Activated naive CD8-positive, alpha-beta T cell treated with anti-CD3 and anti-CD28 coated beads, Interleukin-2, amount 10 ng/mL, durations not matched to agents 7 days and 5 days (primary cell): ENCODE results near the gene KRTAP13-2. TPM values are rescaled to one million over a fixed set of nuclear protein-coding genes. Genes with fewer than 3 reads are reported as not detected.

Experiments used
- ATAC-seq: fragments of 150-1000 bp; cut with Tn5 transposase; one replicate; pipeline ENCODE4 v1.10.0; 2021; ENCODE audit warnings: low read depth, moderate library complexity
- POLR2A ChIA-PET: fragments of 350-600 bp; sonication (Branson Sonifier 250); formaldehyde crosslinking; loops from one replicate; lab custom pipeline; 2021; ENCODE audit warnings: antibody characterized with exemption; lab: Charles Lee
- DNase-seq: peaks from one replicate; pipeline ENCODE4 v3.0.0; 2021
- H3K27ac Mint-ChIP-seq: one replicate; pipeline ENCODE4 v1.8.0; 2022; ENCODE audit warnings: mild to moderate bottlenecking, mixed read lengths
- H3K27me3 Mint-ChIP-seq: one replicate; pipeline ENCODE4 v1.8.0; 2022; ENCODE audit warnings: mild to moderate bottlenecking, moderate library complexity, mixed read lengths
- H3K36me3 Mint-ChIP-seq: one replicate; pipeline ENCODE4 v1.8.0; 2021; ENCODE audit warnings: mild to moderate bottlenecking, mixed read lengths
- H3K4me1 Mint-ChIP-seq: one replicate; pipeline ENCODE4 v1.8.0; 2021; ENCODE audit warnings: mixed read lengths
- H3K4me3 Mint-ChIP-seq: one replicate; pipeline ENCODE4 v1.8.0; 2022; ENCODE audit warnings: mild to moderate bottlenecking, moderate library complexity, mixed read lengths
- H3K9me3 Mint-ChIP-seq: one replicate; pipeline ENCODE4 v1.8.0; 2021; ENCODE audit warnings: mixed read lengths
- microRNA-seq: library from miRNA; unstranded; fragments of <30 nt; microRNA quantifications from one replicate; pipeline ENCODE4 v1.2.0, GENCODE V29; 2022
- total RNA-seq, 2 experiments: library from RNA; stranded (reverse); gene quantifications; one replicate each; pipeline ENCODE4 v1.2.3, GENCODE V29; 2021

The KRTAP13-2 gene
- total RNA-seq, 2 experiments from 2014 or later, result not detected

DNA sequence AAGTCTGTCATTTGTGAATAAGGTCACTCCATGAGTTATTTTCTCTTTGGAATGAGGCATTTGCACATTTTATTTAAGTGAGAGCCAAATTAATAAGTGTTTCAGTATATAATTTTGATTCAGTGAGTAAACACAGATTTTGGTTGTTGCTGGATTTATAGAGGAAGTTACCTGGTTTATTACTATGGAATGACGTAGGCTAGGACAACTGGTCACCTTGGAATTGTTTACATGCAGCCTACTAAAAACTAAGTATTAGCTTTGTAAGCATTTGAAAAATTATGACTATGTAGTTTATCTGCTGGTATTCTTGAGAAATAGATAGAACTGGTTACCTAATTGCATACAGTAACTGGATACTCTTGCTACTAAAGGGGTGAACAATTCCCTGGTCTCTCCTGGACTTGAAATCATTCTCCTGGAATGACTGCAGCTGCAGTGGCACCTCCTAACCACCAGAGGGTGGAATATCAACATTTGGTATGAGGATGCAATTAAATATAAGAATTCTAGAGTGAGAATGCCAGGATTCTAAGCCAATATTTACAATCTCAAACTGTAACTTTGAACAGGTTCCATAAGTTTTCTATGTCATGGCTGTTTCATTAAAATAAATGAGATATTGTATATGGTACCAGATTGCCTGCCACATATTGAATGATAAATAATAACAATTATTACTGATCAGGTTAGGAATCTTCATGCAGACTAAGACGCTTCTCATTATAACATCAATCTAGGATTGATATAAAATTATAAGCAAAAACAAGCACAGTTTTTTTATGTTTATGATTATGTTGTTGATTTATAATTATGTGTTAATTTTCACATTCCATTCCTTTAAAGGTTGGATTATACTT, 31.1 kb downstream of the KRTAP13-2 start:
- no peak overlapping the region for H3K4me3 Mint-ChIP-seq
- DNase-seq, result no peak
- H3K9me3 Mint-ChIP-seq, result no peaks in the 10 kb centered on the region
- no peak for ATAC-seq
- H3K27ac Mint-ChIP-seq, result no peak overlapping the region
- no peaks in the 10 kb centered on the region for H3K27me3 Mint-ChIP-seq
- H3K36me3 Mint-ChIP-seq, result no peaks in the 10 kb centered on the region
- POLR2A ChIA-PET, result no interaction called here
- no peaks in the 10 kb centered on the region for H3K4me1 Mint-ChIP-seq

DNA sequence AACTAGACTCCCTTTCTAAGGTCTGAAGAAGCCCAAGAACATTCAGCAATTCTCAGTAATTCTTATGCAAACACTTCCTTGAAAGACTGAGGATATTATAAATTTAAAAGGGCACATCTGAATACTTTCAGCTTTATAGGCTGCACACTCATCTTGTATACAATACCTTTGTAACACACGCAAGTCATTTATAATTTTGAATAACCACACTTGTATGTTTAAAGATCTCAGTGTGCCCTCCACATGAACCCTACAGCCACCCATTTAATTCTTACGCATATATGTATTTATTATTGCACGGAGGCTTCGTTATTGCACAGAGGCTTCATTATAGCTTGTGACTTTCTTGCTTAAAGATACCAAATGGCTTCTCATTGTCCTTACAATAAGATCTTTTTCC, 33.4 kb downstream of the KRTAP13-2 start:
- Mint-ChIP-seq H3K9me3 (no peaks in the 10 kb centered on the region), H3K27me3 (no peaks in the 10 kb centered on the region), H3K36me3 (no peaks in the 10 kb centered on the region), H3K4me3 (no peak overlapping the region), H3K27ac (no peak overlapping the region), H3K4me1 (no peaks in the 10 kb centered on the region)
- no peak for DNase-seq
- ATAC-seq, result no peak
- POLR2A ChIA-PET, result no interaction called here

- POLR2A ChIA-PET, result no interaction called here
- H3K36me3 Mint-ChIP-seq, result no peaks in the 10 kb centered on the region
- H3K27me3 Mint-ChIP-seq, result no peaks in the 10 kb centered on the region
- no peak overlapping the region for H3K4me3 Mint-ChIP-seq
- no peaks in the 10 kb centered on the region for H3K4me1 Mint-ChIP-seq
- DNase-seq, result no peak
- H3K27ac Mint-ChIP-seq, result no peak overlapping the region
- no peak for ATAC-seq
- H3K9me3 Mint-ChIP-seq, result no peaks in the 10 kb centered on the region
These were observed 34.3 kb downstream of the KRTAP13-2 start for GRCh38 chr21:30337772-30338171.

- Mint-ChIP-seq H3K27ac (no peak within 1 kb of the TSS), H3K36me3 (no peaks in the 10 kb centered on the region), H3K9me3 (no peaks in the 10 kb centered on the region), H3K27me3 (no peaks in the 10 kb centered on the region), H3K4me1 (no peaks in the 10 kb centered on the region), H3K4me3 (no peak within 1 kb of the TSS)
- ATAC-seq, result no peak
- DNase-seq, result no peak
- POLR2A ChIA-PET, result no interaction called here
These were observed 34.8 kb downstream of the KRTAP13-2 start, which contains the start of gene KRTAP27-1 for GRCh38 chr21:30337276-30337744. Gene KRTAP27-1 (minus strand): TSS chr21:30337694. CDS start chr21:30337668, 26 bp downstream.

- Mint-ChIP-seq H3K4me1 (no peaks in the 10 kb centered on the region), H3K4me3 (no peak overlapping the region), H3K9me3 (no peaks in the 10 kb centered on the region), H3K36me3 (no peaks in the 10 kb centered on the region), H3K27ac (no peak overlapping the region), H3K27me3 (no peaks in the 10 kb centered on the region)
- ATAC-seq (no peak), DNase-seq (no peak)
- POLR2A ChIA-PET, result no interaction called here
These were observed 35.5 kb downstream of the KRTAP13-2 start for GRCh38 chr21:30336596-30336995.

- POLR2A ChIA-PET, result no interaction called here
- no peaks in the 10 kb centered on the region for H3K36me3 Mint-ChIP-seq
- H3K4me3 Mint-ChIP-seq, result no peak overlapping the region
- H3K27ac Mint-ChIP-seq, result no peak overlapping the region
- H3K27me3 Mint-ChIP-seq, result no peaks in the 10 kb centered on the region
- H3K9me3 Mint-ChIP-seq, result no peaks in the 10 kb centered on the region
- ATAC-seq (no peak), DNase-seq (no peak)
- no peaks in the 10 kb centered on the region for H3K4me1 Mint-ChIP-seq
These were observed 38.3 kb downstream of the KRTAP13-2 start for GRCh38 chr21:30333736-30334135.

DNA sequence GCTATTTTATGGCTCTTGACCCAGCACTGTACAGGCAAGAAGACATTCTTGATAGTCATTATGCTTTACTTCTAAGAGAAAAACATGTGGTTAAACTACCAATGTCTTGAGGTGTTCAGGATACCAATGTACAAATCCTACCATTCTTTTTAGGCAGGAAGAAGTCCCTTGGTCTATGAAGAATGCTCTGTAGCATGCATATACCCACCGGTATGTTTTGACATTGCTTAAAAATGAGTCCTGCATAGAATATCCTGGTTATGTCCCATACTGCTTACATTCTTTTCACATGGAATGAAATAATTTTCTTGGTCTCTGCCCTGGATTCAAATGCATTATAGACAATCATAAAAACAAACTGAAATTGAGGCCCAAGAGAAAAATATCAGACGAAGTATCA, 39.4 kb downstream of the KRTAP13-2 start:
- no peaks in the 10 kb centered on the region for H3K4me1 Mint-ChIP-seq
- no peak overlapping the region for H3K4me3 Mint-ChIP-seq
- no peaks in the 10 kb centered on the region for H3K27me3 Mint-ChIP-seq
- POLR2A ChIA-PET, result no interaction called here
- ATAC-seq (no peak), DNase-seq (no peak)
- no peak overlapping the region for H3K27ac Mint-ChIP-seq
- no peaks in the 10 kb centered on the region for H3K36me3 Mint-ChIP-seq
- H3K9me3 Mint-ChIP-seq, result no peaks in the 10 kb centered on the region

- Mint-ChIP-seq H3K27me3 (no peaks in the 10 kb centered on the region), H3K4me3 (no peak overlapping the region), H3K9me3 (no peaks in the 10 kb centered on the region), H3K4me1 (no peaks in the 10 kb centered on the region), H3K36me3 (no peaks in the 10 kb centered on the region), H3K27ac (no peak overlapping the region)
- POLR2A ChIA-PET, result no interaction called here
- ATAC-seq (no peak), DNase-seq (no peak)
These were observed 42.7 kb downstream of the KRTAP13-2 start for GRCh38 chr21:30329203-30329875.

- no peak for ATAC-seq
- H3K9me3 Mint-ChIP-seq, result no peaks in the 10 kb centered on the region
- H3K4me3 Mint-ChIP-seq, result no peak overlapping the region
- no peaks in the 10 kb centered on the region for H3K36me3 Mint-ChIP-seq
- H3K4me1 Mint-ChIP-seq, result no peaks in the 10 kb centered on the region
- no peak for DNase-seq
- POLR2A ChIA-PET, result no interaction called here
- H3K27ac Mint-ChIP-seq, result no peak overlapping the region
- no peaks in the 10 kb centered on the region for H3K27me3 Mint-ChIP-seq
These were observed 45.7 kb downstream of the KRTAP13-2 start for GRCh38 chr21:30326390-30326789.

Small RNAs within 50 kb of the gene (microRNA-seq; reads per million reads assigned to microRNA genes)
- gene MIR4327, result not detected

Other genes starting within 250 kb of the KRTAP13-2 start
- not detected for gene CLDN17, start 205.5 kb downstream of the KRTAP13-2 start, total RNA-seq
- gene CLDN8, start 156.2 kb downstream of the KRTAP13-2 start, total RNA-seq, result not detected
- not detected for gene KRTAP24-1, start 89.3 kb downstream of the KRTAP13-2 start, total RNA-seq
- not detected for gene KRTAP25-1, start 82.8 kb downstream of the KRTAP13-2 start, total RNA-seq
- not detected for gene KRTAP26-1, start 52.0 kb downstream of the KRTAP13-2 start, total RNA-seq
- not detected for gene KRTAP27-1, start 34.6 kb downstream of the KRTAP13-2 start, total RNA-seq
- not detected for gene KRTAP23-1, start 23.7 kb downstream of the KRTAP13-2 start, total RNA-seq
- gene KRTAP13-1, start 23.8 kb upstream of the KRTAP13-2 start, total RNA-seq, result not detected
- gene KRTAP13-3, start 53.7 kb upstream of the KRTAP13-2 start, total RNA-seq, result not detected
- not detected for gene KRTAP13-4, start 57.9 kb upstream of the KRTAP13-2 start, total RNA-seq
- not detected for gene KRTAP15-1, start 68.0 kb upstream of the KRTAP13-2 start, total RNA-seq
- not detected for gene KRTAP19-1, start 108.1 kb upstream of the KRTAP13-2 start, total RNA-seq
- not detected for gene KRTAP19-2, start 115.2 kb upstream of the KRTAP13-2 start, total RNA-seq
- not detected for gene KRTAP19-3, start 119.7 kb upstream of the KRTAP13-2 start, total RNA-seq
- not detected for gene KRTAP19-4, start 124.9 kb upstream of the KRTAP13-2 start, total RNA-seq
- gene KRTAP19-5, start 129.9 kb upstream of the KRTAP13-2 start, total RNA-seq, result not detected
- not detected for gene KRTAP19-6, start 169.6 kb upstream of the KRTAP13-2 start, total RNA-seq
- not detected for gene KRTAP19-7, start 189.0 kb upstream of the KRTAP13-2 start, total RNA-seq
- gene KRTAP22-2, start 218.1 kb upstream of the KRTAP13-2 start, total RNA-seq, result not detected
- not detected for gene KRTAP6-3, start 220.2 kb upstream of the KRTAP13-2 start, total RNA-seq
- not detected for gene KRTAP6-2, start 226.6 kb upstream of the KRTAP13-2 start, total RNA-seq
- gene KRTAP22-1, start 228.8 kb upstream of the KRTAP13-2 start, total RNA-seq, result not detected
- not detected for gene KRTAP6-1, start 241.7 kb upstream of the KRTAP13-2 start, total RNA-seq
- gene KRTAP20-1, start 244.2 kb upstream of the KRTAP13-2 start, total RNA-seq, result not detected
- not detected for gene KRTAP20-4, start 248.4 kb upstream of the KRTAP13-2 start, total RNA-seq